Right cardiac atrium (tissue), 5 donors: Measurements from ENCODE around the gene ENTPD1. TPM values are rescaled to one million over a fixed set of nuclear protein-coding genes. Genes with fewer than 3 reads are reported as not detected.
"Not testable (repeated sequence)": the region's sequence is repeated elsewhere in the genome, so short reads cannot be mapped to it uniquely, and the experiment has no call there.

ENCODE experiments used
- ATAC-seq, 2 donors: fragments of 200-7000 bp; cut with Tn5 transposase; one replicate each; pipeline versions ENCODE4 v1.8.0 to v1.9.1; 2020; ENCODE audit warnings: moderate library complexity in 2 of 2, mild to moderate bottlenecking in 1 of 2
- DNase-seq, 3 donors: peaks; one replicate each; pipeline ENCODE4 v3.0.0-alpha.2; 2020
- H3K27ac ChIP-seq: one replicate; pipeline ENCODE4 v1.5.1; 2013; ENCODE audit warnings: mild to moderate bottlenecking, low read length, control low read depth, moderate library complexity
- H3K27me3 ChIP-seq: one replicate; pipeline ENCODE4 v1.6.1; 2013; ENCODE audit not compliant: control insufficient read depth, insufficient read depth
- H3K4me1 ChIP-seq: one replicate; pipeline ENCODE4 v1.6.1; 2013; ENCODE audit warnings: low read length; ENCODE audit not compliant: control insufficient read depth, insufficient read depth
- H3K4me3 ChIP-seq: one replicate; pipeline ENCODE4 v1.5.1; 2013; ENCODE audit warnings: low read length, control low read depth
- H3K9me3 ChIP-seq: one replicate; pipeline ENCODE4 v1.6.1; 2013; ENCODE audit warnings: low read length; ENCODE audit not compliant: control insufficient read depth
- WGBS: extraction: QIAGEN DNeasy Blood & Tissue Kit; methylation state at CpG from one replicate; pipeline ENCODE4 v1.1.7; 2013; 5-methylcytosine and 5-hydroxymethylcytosine counted together
- intact Hi-C, 4 donors: fragments of 100-400 bp; cut with DNase I; formaldehyde crosslinking; loops; one replicate each; pipeline versions ENCODE4 v1.11.0 to v1.14.0; 2022 to 2023
- polyA plus RNA-seq: library from polyadenylated mRNA; stranded (reverse); fragments of 200-250 nt; gene quantifications from one replicate; pipeline ENCODE4 v1.2.3, GENCODE V29; 2013
- total RNA-seq, 4 donors: library from RNA; stranded (reverse); fragmentation: NEBNext Ultra II Directional; extraction: Animal tissue kit (Norgen Biotek cat#: 25700); gene quantifications; one replicate each; pipeline ENCODE4 v1.2.1, GENCODE V29; 2021
- donor health status: healthy with polysubstance abuse.
- donor health status: DM: no; HTN: yes; CAD: no.
- donor health status: DM: no; HTN: no; CAD: no.
- donor health status: DM: no; HTN: yes; CAD: no; lungs with severe emphysema.
- donor health status: DM: yes; HTN: yes; CAD: no.

ENTPD1 gene
- total and polyA plus RNA-seq, 5 donors = 5.3 to 30.4 (median 18.5) TPM

- H3K4me1 ChIP-seq, H3K9me3 ChIP-seq, ATAC-seq, H3K27me3 ChIP-seq, DNase-seq, H3K4me3 ChIP-seq, intact Hi-C loops, H3K27ac ChIP-seq: not testable (repeated sequence)
- WGBS = 99% methylated on average over 12 of the region's 12 CpGs
These were observed 150.1 kb downstream of the ENTPD1 start for GRCh38 chr10:95905897-95906580.

GRCh38 chr10:95906677-95907455 is 150.9 kb downstream of the ENTPD1 start:
- ATAC-seq (peak; percentile 64 to 65), DNase-seq (peak; percentile 50 to 66 (median 54))
- no peaks in the 10 kb centered on the region for H3K27me3 ChIP-seq
- intact Hi-C loops = no loop called here
- peak overlapping the region; percentile 31 for H3K27ac ChIP-seq
- peak overlapping the region; percentile 70 for H3K4me3 ChIP-seq
- H3K9me3 ChIP-seq = no peaks in the 10 kb centered on the region
- 10% methylated on average over 22 of the region's 22 CpGs for WGBS
- H3K4me1 ChIP-seq = no peaks in the 10 kb centered on the region

- under 1% methylated on average over 69 of the region's 69 CpGs for WGBS
- H3K9me3 ChIP-seq = no peaks in the 10 kb centered on the region
- peak; percentile 82 to 94 (median 92) for DNase-seq
- H3K27ac ChIP-seq = peak within 1 kb of the TSS; percentile 31
- intact Hi-C loops = no loop called here
- H3K4me1 ChIP-seq = no peaks in the 10 kb centered on the region
- H3K27me3 ChIP-seq = no peaks in the 10 kb centered on the region
- H3K4me3 ChIP-seq = peak within 1 kb of the TSS; percentile 70
- ATAC-seq = peak; percentile 96 to 98
These were observed 151.7 kb downstream of the ENTPD1 start, which contains the start of gene CC2D2B for GRCh38 chr10:95907456-95908253. Gene CC2D2B (plus strand): TSS chr10:95907975. CDS start chr10:95911324, 3,349 bp downstream.

- H3K4me3 ChIP-seq = peak overlapping the region; percentile 70
These were observed 152.5 kb downstream of the ENTPD1 start for GRCh38 chr10:95908450-95908849.

DNA sequence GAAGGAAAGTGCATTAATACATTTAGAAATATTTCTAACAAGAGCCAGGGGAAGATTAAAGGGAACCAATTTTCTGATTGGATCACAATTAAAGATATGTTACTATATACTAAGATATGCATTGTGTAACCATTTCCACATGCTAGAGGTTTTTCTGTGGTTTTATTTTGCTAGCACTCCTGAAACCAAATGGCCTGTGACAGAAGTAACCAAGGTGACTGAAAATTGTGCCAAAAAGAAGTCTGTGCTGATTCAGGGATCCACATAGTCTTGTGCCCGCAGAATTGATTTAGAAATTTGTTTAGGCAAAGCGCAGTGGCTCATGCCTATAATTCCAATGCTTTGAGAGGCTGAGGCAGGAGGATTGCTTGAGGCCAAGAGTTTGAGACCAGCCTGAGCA is 153.6 kb downstream of the ENTPD1 start:
- no peak for DNase-seq
- intact Hi-C loops = no loop called here
- no peak for ATAC-seq
- Histone ChIP-seq H3K9me3 (no peaks in the 10 kb centered on the region), H3K27ac (no peak overlapping the region), H3K4me1 (no peaks in the 10 kb centered on the region), H3K27me3 (no peaks in the 10 kb centered on the region), H3K4me3 (no peak overlapping the region)
- over 99% methylated on average over 2 of the region's 2 CpGs for whole genome bisulfite sequencing

More at GRCh38 chr10:95908450-95908849, 152.5 kb downstream of the ENTPD1 start:
- Histone ChIP-seq H3K9me3 (no peaks in the 10 kb centered on the region), H3K27ac (no peak overlapping the region), H3K27me3 (no peaks in the 10 kb centered on the region), H3K4me1 (no peaks in the 10 kb centered on the region)
- WGBS = 58% methylated on average over 4 of the region's 4 CpGs
- intact Hi-C loops = no loop called here
- ATAC-seq = no peak
- DNase-seq = no peak

GRCh38 chr10:95916039-95916438 is 160.1 kb downstream of the ENTPD1 start:
- H3K4me3 ChIP-seq, intact Hi-C loops, H3K27me3 ChIP-seq, DNase-seq, H3K9me3 ChIP-seq, H3K27ac ChIP-seq, H3K4me1 ChIP-seq, ATAC-seq: not testable (repeated sequence)

Other genes with a start within 250 kb of the ENTPD1 start
- gene SORBS1, start 194.8 kb upstream of the ENTPD1 start, total RNA-seq = 100 to 1,000 TPM; 347 to 511 (median 454) TPM
- 225 TPM for gene SORBS1, start 194.8 kb upstream of the ENTPD1 start, polyA plus RNA-seq
- 10 to 100 TPM; 16.3 to 29.8 (median 19.9) TPM for gene ALDH18A1, start 99.5 kb upstream of the ENTPD1 start, total RNA-seq
- 6.9 TPM for gene ALDH18A1, start 99.5 kb upstream of the ENTPD1 start, polyA plus RNA-seq
- 10 to 100 TPM; 15.3 to 18.5 (median 16.2) TPM for gene TCTN3, start 62.2 kb upstream of the ENTPD1 start, total RNA-seq
- gene TCTN3, start 62.2 kb upstream of the ENTPD1 start, polyA plus RNA-seq = 9.1 TPM
- 1 to 10 TPM; 1.0 to 3.0 (median 1.8) TPM for gene CC2D2B, start 151.8 kb downstream of the ENTPD1 start, total RNA-seq
- 0.77 TPM for gene CC2D2B, start 151.8 kb downstream of the ENTPD1 start, polyA plus RNA-seq